ENCODE data around the gene PIM3.

The PIM3 gene

DNA sequence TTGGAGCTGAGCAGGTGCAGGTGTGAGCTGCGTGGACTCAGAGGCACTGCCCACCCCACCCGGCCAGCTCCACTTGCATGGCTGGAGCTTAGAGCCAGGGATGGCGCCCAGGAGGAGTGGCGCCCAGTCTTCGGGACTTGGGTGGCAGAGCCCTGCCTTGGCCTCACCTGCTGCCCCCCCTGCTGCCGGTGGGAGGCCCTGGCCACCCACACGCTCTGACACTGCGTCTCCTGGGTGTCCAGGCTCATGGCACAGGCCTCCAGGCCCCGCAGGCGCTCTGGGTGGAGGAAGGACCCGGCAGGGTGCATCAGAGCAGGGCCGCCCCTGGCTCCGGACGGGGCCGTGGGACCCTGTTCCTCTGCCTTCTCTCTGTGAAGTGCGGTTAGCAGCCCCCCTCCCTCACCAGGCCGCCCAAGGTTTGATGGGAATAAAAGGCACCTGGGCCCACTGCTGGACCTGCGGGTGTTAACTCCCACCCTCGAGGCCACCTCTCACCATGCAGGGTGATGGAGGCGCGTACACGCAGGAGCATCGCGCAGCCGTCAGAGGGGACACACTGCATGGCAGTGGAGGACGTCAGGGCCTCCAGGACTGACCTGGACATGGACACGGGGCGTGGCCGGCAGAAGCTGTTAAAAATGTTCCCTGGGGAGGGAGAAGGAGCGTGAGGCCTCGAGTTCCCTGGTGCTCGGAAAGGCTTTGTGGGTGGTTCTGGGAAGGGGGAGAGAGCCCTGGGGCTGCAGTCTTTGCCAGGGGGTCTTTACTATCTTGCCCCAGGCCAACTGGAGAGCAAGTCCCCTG, 40.2 kb downstream of the PIM3 start:
- Histone ChIP-seq H3K27me3 (ENCODE audit: control insufficient read depth, insufficient read depth, low read length) (peaks cover 7% of the 10 kb centered on the region; the same call in 1 of the 2 replicates), H3K4me1 (ENCODE audit: control insufficient read depth, insufficient read depth, low read length) (peaks cover 3% of the 10 kb centered on the region; the same call in 1 of the 2 replicates), H3K4me3 (ENCODE audit: low read length) (no peak overlapping the region), H3K9me3 (ENCODE audit: control insufficient read depth, insufficient read depth, low read length) (no peaks in the 10 kb centered on the region), H3K36me3 (ENCODE audit: control insufficient read depth, insufficient read depth, low read length) (no peaks in the 10 kb centered on the region; the same call in 1 of the 2 replicates), H3K27ac (ENCODE audit: low read length) (no peak overlapping the region)
- DNase-seq (ENCODE audit: low read depth, low spot score) = no peak
- WGBS (ENCODE audit: insufficient coverage, insufficient read length) = no CpG with 5 or more reads among the region's 32 CpGs

DNA sequence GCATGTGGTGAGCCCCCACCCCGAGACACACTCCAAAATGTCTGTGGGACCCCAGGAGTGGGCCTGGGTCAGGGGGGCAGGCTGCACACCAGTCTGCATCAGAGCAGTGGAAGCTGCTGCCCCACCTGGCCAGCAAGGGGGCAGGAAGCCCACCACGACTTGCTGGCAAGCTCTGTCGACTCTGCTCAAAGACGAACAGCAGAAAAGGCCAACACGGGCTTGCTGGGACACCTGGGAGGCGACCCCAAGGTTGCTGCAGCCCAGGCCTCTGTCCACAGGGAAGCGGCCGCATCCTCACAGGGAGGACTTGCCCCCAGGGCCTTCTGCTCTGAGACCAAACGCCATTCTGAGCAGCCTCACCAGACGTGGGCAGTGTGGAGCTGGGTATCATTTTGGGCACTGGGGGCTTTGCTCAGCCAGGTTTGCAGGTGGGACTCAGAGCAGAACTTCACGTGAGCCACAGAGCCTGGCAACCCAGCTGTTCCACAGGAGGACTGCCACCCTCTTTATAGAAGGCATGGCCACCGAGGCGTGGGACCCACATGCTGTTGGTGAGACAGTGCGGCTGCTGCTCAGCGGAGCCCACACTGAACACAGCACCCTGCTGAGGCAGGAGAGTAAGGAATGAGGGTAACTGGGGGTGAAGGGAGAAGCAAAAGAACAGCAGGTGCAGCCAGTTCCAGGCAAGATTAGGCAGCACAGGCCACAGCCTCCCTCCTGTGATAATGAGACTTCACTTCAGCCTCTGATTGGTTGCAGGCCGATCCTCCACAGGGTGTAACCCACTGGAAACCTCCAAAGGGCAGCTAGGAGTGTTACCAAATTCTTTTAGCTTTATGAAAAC, 41.0 kb downstream of the PIM3 start:
- peaks cover 7% of the 10 kb centered on the region; the same call in 1 of the 2 replicates for H3K27me3 ChIP-seq (ENCODE audit: control insufficient read depth, insufficient read depth, low read length)
- no CpG with 5 or more reads among the region's 16 CpGs for WGBS (ENCODE audit: insufficient coverage, insufficient read length)
- H3K36me3 ChIP-seq (ENCODE audit: control insufficient read depth, insufficient read depth, low read length) = no peaks in the 10 kb centered on the region; the same call in 1 of the 2 replicates

DNA sequence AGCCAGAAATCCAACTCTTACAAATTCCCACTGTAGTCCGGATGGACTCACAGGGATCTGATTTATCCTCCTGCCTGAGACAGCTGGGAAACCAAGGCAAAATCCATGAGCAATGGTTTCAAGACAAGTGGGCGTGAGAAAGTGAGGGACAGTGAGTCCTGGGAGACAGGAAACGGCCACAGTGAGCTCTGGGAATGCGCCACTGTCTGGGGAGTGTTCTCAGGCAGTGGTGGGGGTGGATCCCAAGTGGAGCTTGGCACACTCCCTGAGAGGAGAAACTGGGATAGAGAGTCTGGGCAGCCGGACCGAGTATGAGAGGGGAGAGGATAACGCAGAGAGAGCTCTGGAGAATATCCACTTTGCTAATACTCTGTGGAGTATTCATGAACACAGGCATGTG, 42.2 kb downstream of the PIM3 start:
- peaks cover 3% of the 10 kb centered on the region; the same call in 1 of the 2 replicates for H3K4me1 ChIP-seq (ENCODE audit: control insufficient read depth, insufficient read depth, low read length)
- H3K27ac ChIP-seq (ENCODE audit: low read length) = no peak overlapping the region
- no CpG with 5 or more reads among the region's 7 CpGs for WGBS (ENCODE audit: insufficient coverage, insufficient read length)
- no peak for DNase-seq (ENCODE audit: low read depth, low spot score)
- H3K27me3 ChIP-seq (ENCODE audit: control insufficient read depth, insufficient read depth, low read length) = peaks cover 7% of the 10 kb centered on the region; the same call in 1 of the 2 replicates
- H3K4me3 ChIP-seq (ENCODE audit: low read length) = no peak overlapping the region
- H3K9me3 ChIP-seq (ENCODE audit: control insufficient read depth, insufficient read depth, low read length) = no peaks in the 10 kb centered on the region
- no peaks in the 10 kb centered on the region; the same call in 1 of the 2 replicates for H3K36me3 ChIP-seq (ENCODE audit: control insufficient read depth, insufficient read depth, low read length)

More for the DNA sequence above, 41.0 kb downstream of the PIM3 start:
- no peak for DNase-seq (ENCODE audit: low read depth, low spot score)
- Histone ChIP-seq H3K4me3 (ENCODE audit: low read length) (no peak overlapping the region), H3K4me1 (ENCODE audit: control insufficient read depth, insufficient read depth, low read length) (peaks cover 3% of the 10 kb centered on the region; the same call in 1 of the 2 replicates), H3K27ac (ENCODE audit: low read length) (no peak overlapping the region), H3K9me3 (ENCODE audit: control insufficient read depth, insufficient read depth, low read length) (no peaks in the 10 kb centered on the region)

DNA sequence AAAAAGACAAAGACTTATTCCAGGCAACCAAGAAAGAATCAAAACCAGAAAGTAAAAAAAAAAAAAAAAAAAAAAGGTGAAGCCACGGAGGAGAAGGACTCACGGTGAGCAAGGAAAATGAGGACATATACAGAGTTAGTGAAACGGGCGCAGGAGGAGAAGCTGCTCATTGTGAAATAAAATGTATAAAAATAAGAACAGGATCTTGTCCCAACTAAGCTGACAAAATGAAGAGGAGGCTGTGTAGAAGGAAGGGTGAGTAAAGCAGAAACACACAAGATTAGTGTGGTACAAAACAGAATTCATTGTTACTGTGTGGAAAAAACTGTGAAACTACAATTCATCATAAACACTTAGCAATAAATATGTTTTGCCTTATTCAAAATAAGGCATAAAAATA, 44.3 kb downstream of the PIM3 start:
- no peaks in the 10 kb centered on the region for H3K9me3 ChIP-seq (ENCODE audit: control insufficient read depth, insufficient read depth, low read length)
- no peak for DNase-seq (ENCODE audit: low read depth, low spot score)
- H3K27me3 ChIP-seq (ENCODE audit: control insufficient read depth, insufficient read depth, low read length) = peaks cover 6% of the 10 kb centered on the region; the same call in 1 of the 2 replicates
- H3K27ac ChIP-seq (ENCODE audit: low read length) = no peak overlapping the region
- no peaks in the 10 kb centered on the region; the same call in 1 of the 2 replicates for H3K36me3 ChIP-seq (ENCODE audit: control insufficient read depth, insufficient read depth, low read length)
- WGBS (ENCODE audit: insufficient coverage, insufficient read length) = no CpG with 5 or more reads among the region's 4 CpGs
- peaks cover 2% of the 10 kb centered on the region for H3K4me1 ChIP-seq (ENCODE audit: control insufficient read depth, insufficient read depth, low read length)
- H3K4me3 ChIP-seq (ENCODE audit: low read length) = no peak overlapping the region

DNA sequence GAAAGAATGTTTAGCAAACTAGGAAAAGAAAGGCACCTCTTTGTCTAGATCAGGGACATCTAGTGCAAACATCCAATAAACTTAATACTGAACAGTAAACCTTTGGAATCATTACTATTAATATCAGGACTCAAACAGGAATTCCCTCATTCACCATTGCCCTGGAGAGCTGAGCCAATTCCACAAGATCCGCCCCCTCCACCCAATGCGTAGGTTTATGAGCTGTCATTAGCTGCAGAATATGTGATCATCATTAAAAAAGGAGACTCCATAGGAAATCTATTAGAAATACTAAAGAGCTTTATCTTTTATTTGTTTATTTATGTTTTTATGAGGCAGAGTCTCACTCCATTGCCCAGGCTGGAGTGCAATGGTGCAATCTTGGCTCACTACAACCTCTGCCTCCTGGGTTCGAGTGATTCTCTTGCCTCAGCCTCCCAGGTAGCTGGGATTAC, 46.5 kb downstream of the PIM3 start:
- Histone ChIP-seq H3K27ac (ENCODE audit: low read length) (no peak overlapping the region), H3K9me3 (ENCODE audit: control insufficient read depth, insufficient read depth, low read length) (no peaks in the 10 kb centered on the region), H3K4me1 (ENCODE audit: control insufficient read depth, insufficient read depth, low read length) (peaks cover 3% of the 10 kb centered on the region), H3K36me3 (ENCODE audit: control insufficient read depth, insufficient read depth, low read length) (no peaks in the 10 kb centered on the region; the same call in 1 of the 2 replicates), H3K4me3 (ENCODE audit: low read length) (no peak overlapping the region), H3K27me3 (ENCODE audit: control insufficient read depth, insufficient read depth, low read length) (no peaks in the 10 kb centered on the region; the same call in 1 of the 2 replicates)
- no CpG with 5 or more reads among the region's 3 CpGs for WGBS (ENCODE audit: insufficient coverage, insufficient read length)
- no peak for DNase-seq (ENCODE audit: low read depth, low spot score)

DNA sequence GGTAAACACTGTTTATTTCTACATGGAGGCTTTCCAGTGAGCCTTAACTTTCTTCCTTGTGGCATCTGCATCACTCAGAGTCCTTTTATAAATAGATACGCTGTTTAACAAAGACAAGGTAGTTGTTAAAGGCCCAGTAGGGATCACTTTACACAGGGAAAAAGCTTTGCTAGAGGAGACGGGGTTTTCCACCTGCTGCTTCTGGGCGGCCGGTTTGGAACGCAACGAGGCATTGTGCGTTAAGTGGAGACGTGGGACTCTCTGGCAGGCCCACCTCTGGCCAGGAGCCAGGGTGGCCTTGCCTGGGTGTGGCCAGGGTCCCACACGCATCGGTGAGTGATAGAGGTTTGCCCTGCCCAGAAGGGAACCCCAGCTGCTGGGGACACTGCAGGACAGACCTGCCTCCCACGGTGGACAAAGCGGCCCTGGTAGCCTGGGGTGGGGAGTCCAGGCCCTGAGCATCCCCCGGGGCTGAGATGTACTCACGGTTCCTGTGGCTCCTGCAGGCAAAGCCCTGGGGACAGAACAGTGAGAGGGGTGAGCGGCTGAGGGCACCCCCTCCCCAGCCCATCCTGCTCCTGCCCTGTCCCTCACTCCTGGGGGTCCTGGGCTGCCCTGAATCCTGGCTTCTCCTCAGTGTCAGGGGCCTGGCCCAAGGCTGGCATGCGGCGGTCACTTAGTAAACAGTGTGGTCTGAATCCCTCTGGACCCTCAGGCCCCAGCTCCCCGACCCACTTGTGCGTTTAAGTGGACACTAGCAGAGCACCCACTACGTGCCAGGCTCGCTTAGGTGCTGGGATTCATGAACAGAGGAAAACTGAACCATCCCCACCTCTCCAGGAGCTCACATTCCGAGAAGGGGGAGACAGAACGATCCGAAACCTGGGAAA, 47.8 kb downstream of the PIM3 start:
- Histone ChIP-seq H3K9me3 (ENCODE audit: control insufficient read depth, insufficient read depth, low read length) (no peaks in the 10 kb centered on the region), H3K4me1 (ENCODE audit: control insufficient read depth, insufficient read depth, low read length) (peaks cover 5% of the 10 kb centered on the region), H3K27ac (ENCODE audit: low read length) (no peak overlapping the region), H3K27me3 (ENCODE audit: control insufficient read depth, insufficient read depth, low read length) (peaks cover 1% of the 10 kb centered on the region; the same call in 1 of the 2 replicates), H3K36me3 (ENCODE audit: control insufficient read depth, insufficient read depth, low read length) (no peaks in the 10 kb centered on the region; the same call in 1 of the 2 replicates), H3K4me3 (ENCODE audit: low read length) (no peak overlapping the region)
- DNase-seq (ENCODE audit: low read depth, low spot score) = no peak
- no CpG with 5 or more reads among the region's 24 CpGs for WGBS (ENCODE audit: insufficient coverage, insufficient read length)

DNA sequence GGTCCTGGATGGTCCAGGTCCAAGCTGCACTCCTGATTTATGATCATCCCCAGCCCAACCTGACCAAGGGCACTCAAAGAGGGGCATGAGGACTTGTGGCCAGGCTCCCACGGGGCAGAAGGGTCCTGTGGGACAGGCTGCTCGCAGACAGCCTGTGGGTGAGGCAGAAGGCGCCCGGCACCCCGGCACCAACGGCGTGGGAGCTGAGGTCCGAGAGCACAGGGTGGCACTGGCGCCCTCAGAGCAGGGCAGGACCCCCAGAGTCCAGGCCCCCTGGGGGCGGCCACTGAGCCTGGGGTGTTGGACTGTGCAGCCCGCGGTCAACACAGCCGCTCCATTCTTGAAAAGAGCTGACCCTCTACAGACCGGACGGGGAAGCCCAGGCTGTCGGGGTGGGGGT, 48.7 kb downstream of the PIM3 start:
- Histone ChIP-seq H3K36me3 (ENCODE audit: control insufficient read depth, insufficient read depth, low read length) (no peaks in the 10 kb centered on the region; the same call in 1 of the 2 replicates), H3K4me3 (ENCODE audit: low read length) (no peak overlapping the region), H3K4me1 (ENCODE audit: control insufficient read depth, insufficient read depth, low read length) (peaks cover 5% of the 10 kb centered on the region), H3K27ac (ENCODE audit: low read length) (no peak overlapping the region), H3K27me3 (ENCODE audit: control insufficient read depth, insufficient read depth, low read length) (peaks cover 6% of the 10 kb centered on the region; the same call in 1 of the 2 replicates), H3K9me3 (ENCODE audit: control insufficient read depth, insufficient read depth, low read length) (no peaks in the 10 kb centered on the region)
- no CpG with 5 or more reads among the region's 16 CpGs for WGBS (ENCODE audit: insufficient coverage, insufficient read length)
- DNase-seq (ENCODE audit: low read depth, low spot score) = no peak

DNA sequence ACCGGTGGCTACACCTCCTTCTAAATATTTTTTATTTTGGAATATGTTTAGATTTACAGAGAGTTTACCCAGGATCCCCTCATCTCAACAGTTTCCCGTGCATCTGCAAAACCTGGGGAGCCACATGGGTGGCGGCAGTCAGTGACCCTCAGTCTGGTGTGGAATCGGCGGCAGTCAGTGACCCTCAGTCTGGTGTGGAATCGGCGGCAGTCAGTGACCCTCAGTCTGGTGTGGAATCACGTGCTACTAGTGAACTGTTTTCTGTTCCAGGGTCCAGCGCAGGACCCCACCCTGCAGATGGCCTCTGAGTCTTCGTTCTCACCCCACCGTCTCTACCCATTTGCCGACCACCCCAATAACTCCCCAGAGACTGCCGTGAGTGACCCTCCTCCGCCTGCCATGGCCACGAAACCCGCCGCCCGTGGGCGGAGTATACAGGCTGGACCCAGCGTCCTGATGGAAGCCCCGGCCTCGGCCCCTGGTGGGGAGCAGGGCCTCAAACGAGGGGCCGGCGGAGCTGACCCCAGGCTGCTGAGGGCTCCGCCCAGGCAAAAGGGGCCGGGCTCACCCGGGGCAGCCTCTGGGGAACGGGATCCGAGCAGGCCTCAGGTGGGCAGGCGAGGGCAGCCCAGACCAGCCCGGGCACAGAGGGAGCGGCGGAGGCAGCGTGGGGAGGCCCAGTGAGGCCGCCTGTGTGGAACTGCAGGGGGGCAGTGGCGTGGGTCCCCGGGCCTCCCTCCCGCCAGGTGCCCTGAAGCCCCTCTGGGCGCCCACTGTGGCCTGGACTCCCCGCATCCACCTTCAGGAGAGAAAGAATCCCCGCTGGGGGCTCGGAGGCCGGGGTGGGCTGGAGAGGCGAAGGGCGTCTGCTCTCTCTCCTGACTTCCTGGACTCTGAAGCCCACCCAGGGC, 49.4 kb downstream of the PIM3 start:
- WGBS (ENCODE audit: insufficient coverage, insufficient read length) = no CpG with 5 or more reads among the region's 46 CpGs
- Histone ChIP-seq H3K9me3 (ENCODE audit: control insufficient read depth, insufficient read depth, low read length) (no peaks in the 10 kb centered on the region), H3K27me3 (ENCODE audit: control insufficient read depth, insufficient read depth, low read length) (peaks cover 14% of the 10 kb centered on the region; the same call in 1 of the 2 replicates), H3K4me1 (ENCODE audit: control insufficient read depth, insufficient read depth, low read length) (peaks cover 10% of the 10 kb centered on the region), H3K4me3 (ENCODE audit: low read length) (no peak overlapping the region), H3K27ac (ENCODE audit: low read length) (no peak overlapping the region), H3K36me3 (ENCODE audit: control insufficient read depth, insufficient read depth, low read length) (no peaks in the 10 kb centered on the region; the same call in 1 of the 2 replicates)
- DNase-seq (ENCODE audit: low read depth, low spot score) = no peak
